ENCODE results near the gene TRIM51. TPM values are rescaled to one million over a fixed set of nuclear protein-coding genes. Genes with fewer than 3 reads are reported as not detected.

TRIM51 gene
- total RNA-seq, 1 donor from 2014 or later, result not detected

- Histone ChIP-seq H3K36me3 (ENCODE audit: insufficient read depth, low read length) (no peaks in the 10 kb centered on the region), H3K9me3 (ENCODE audit: insufficient read depth, low read depth, low read length) (peaks cover 4% of the 10 kb centered on the region), H4K20me1 (ENCODE audit: insufficient read depth, low read length) (no peaks in the 10 kb centered on the region), H2AFZ (ENCODE audit: low read depth, low read length) (no peak overlapping the region), H3K4me3 (ENCODE audit: insufficient read depth, low read depth, low read length) (no peak overlapping the region), H3K27ac (ENCODE audit: low read depth, low read length) (no peak overlapping the region), H3K4me1 (ENCODE audit: insufficient read depth, low read length) (no peaks in the 10 kb centered on the region), H3K79me2 (ENCODE audit: insufficient read depth, low read length) (no peaks in the 10 kb centered on the region), H3K9ac (ENCODE audit: low read length) (no peak overlapping the region), H3K27me3 (ENCODE audit: insufficient read depth, low read length) (no peaks in the 10 kb centered on the region), H3K4me2 (ENCODE audit: low read length) (no peak overlapping the region)
- DNase-seq (ENCODE audit: low read depth), result no peak
- no peak for FAIRE-seq
- H3K27ac Mint-ChIP-seq (ENCODE audit: unreplicated experiment), result no peak overlapping the region
- peaks cover 5% of the 10 kb centered on the region for H3K9me3 Mint-ChIP-seq (ENCODE audit: unreplicated experiment)
- H3K4me3 Mint-ChIP-seq (ENCODE audit: unreplicated experiment), result no peak overlapping the region
- no peaks in the 10 kb centered on the region for H3K27me3 Mint-ChIP-seq (ENCODE audit: low read depth, unreplicated experiment)
- no peak for TF ChIP-seq EZH2 (IDR thresholded peaks at IDR 0.05; ENCODE audit: insufficient read depth, low read length)
- TF ChIP-seq CTCF (IDR thresholded peaks at IDR 0.05; ENCODE audit: insufficient read depth, low read depth, low read length), result no peak
- H3K36me3 Mint-ChIP-seq (ENCODE audit: low read depth, unreplicated experiment), result no peaks in the 10 kb centered on the region
- no peaks in the 10 kb centered on the region for H3K4me1 Mint-ChIP-seq (ENCODE audit: low read depth, unreplicated experiment)
These were observed 12.1 kb downstream of the TRIM51 start for GRCh38 chr11:55895216-55895615.

- Mint-ChIP-seq H3K9me3 (ENCODE audit: unreplicated experiment) (peaks cover 2% of the 10 kb centered on the region), H3K4me1 (ENCODE audit: low read depth, unreplicated experiment) (no peaks in the 10 kb centered on the region), H3K4me3 (ENCODE audit: unreplicated experiment) (no peak overlapping the region), H3K27ac (ENCODE audit: unreplicated experiment) (no peak overlapping the region), H3K27me3 (ENCODE audit: low read depth, unreplicated experiment) (no peaks in the 10 kb centered on the region), H3K36me3 (ENCODE audit: low read depth, unreplicated experiment) (no peaks in the 10 kb centered on the region)
- TF ChIP-seq EZH2 (IDR thresholded peaks at IDR 0.05; ENCODE audit: insufficient read depth, low read length), result no peak
- TF ChIP-seq CTCF (IDR thresholded peaks at IDR 0.05; ENCODE audit: insufficient read depth, low read depth, low read length), result no peak
- H2AFZ ChIP-seq (ENCODE audit: low read depth, low read length), result no peak overlapping the region
- no peaks in the 10 kb centered on the region for H4K20me1 ChIP-seq (ENCODE audit: insufficient read depth, low read length)
- no peaks in the 10 kb centered on the region for H3K27me3 ChIP-seq (ENCODE audit: insufficient read depth, low read length)
- peaks cover 6% of the 10 kb centered on the region for H3K9me3 ChIP-seq (ENCODE audit: insufficient read depth, low read depth, low read length)
- H3K27ac ChIP-seq (ENCODE audit: low read depth, low read length), result no peak overlapping the region
- no peaks in the 10 kb centered on the region for H3K79me2 ChIP-seq (ENCODE audit: insufficient read depth, low read length)
- no peak for FAIRE-seq
- H3K9ac ChIP-seq (ENCODE audit: low read length), result no peak overlapping the region
- H3K4me3 ChIP-seq (ENCODE audit: insufficient read depth, low read depth, low read length), result no peak overlapping the region
- no peaks in the 10 kb centered on the region for H3K4me1 ChIP-seq (ENCODE audit: insufficient read depth, low read length)
- no peak overlapping the region for H3K4me2 ChIP-seq (ENCODE audit: low read length)
- no peak for DNase-seq (ENCODE audit: low read depth)
- no peaks in the 10 kb centered on the region for H3K36me3 ChIP-seq (ENCODE audit: insufficient read depth, low read length)
These were observed 19.2 kb downstream of the TRIM51 start for GRCh38 chr11:55902308-55902707.

GRCh38 chr11:55914482-55914881 is 31.4 kb downstream of the TRIM51 start, which contains the start of gene OR5W2:
Gene OR5W2, minus strand, starts transcription at chr11:55914582. Its CDS starts 0 bp downstream, at chr11:55914582.
- Histone ChIP-seq H3K4me3 (ENCODE audit: insufficient read depth, low read depth, low read length) (no peak within 1 kb of the TSS), H2AFZ (ENCODE audit: low read depth, low read length) (no peak within 1 kb of the TSS), H3K27me3 (ENCODE audit: insufficient read depth, low read length) (no peaks in the 10 kb centered on the region), H3K4me1 (ENCODE audit: insufficient read depth, low read length) (no peaks in the 10 kb centered on the region), H3K4me2 (ENCODE audit: low read length) (no peak within 1 kb of the TSS), H3K9ac (ENCODE audit: low read length) (no peak within 1 kb of the TSS), H3K36me3 (ENCODE audit: insufficient read depth, low read length) (no peaks in the 10 kb centered on the region), H3K79me2 (ENCODE audit: insufficient read depth, low read length) (no peaks in the 10 kb centered on the region), H4K20me1 (ENCODE audit: insufficient read depth, low read length) (no peaks in the 10 kb centered on the region), H3K27ac (ENCODE audit: low read depth, low read length) (no peak within 1 kb of the TSS), H3K9me3 (ENCODE audit: insufficient read depth, low read depth, low read length) (no peaks in the 10 kb centered on the region)
- TF ChIP-seq EZH2 (IDR thresholded peaks at IDR 0.05; ENCODE audit: insufficient read depth, low read length), result no peak
- no peak for TF ChIP-seq CTCF (IDR thresholded peaks at IDR 0.05; ENCODE audit: insufficient read depth, low read depth, low read length)
- H3K4me1 Mint-ChIP-seq (ENCODE audit: low read depth, unreplicated experiment), result no peaks in the 10 kb centered on the region
- FAIRE-seq (no peak), DNase-seq (ENCODE audit: low read depth) (no peak)
- H3K27ac Mint-ChIP-seq (ENCODE audit: unreplicated experiment), result no peak within 1 kb of the TSS
- H3K36me3 Mint-ChIP-seq (ENCODE audit: low read depth, unreplicated experiment), result no peaks in the 10 kb centered on the region
- no peak within 1 kb of the TSS for H3K4me3 Mint-ChIP-seq (ENCODE audit: unreplicated experiment)
- no peaks in the 10 kb centered on the region for H3K27me3 Mint-ChIP-seq (ENCODE audit: low read depth, unreplicated experiment)
- H3K9me3 Mint-ChIP-seq (ENCODE audit: unreplicated experiment), result no peaks in the 10 kb centered on the region
